Measurements from ENCODE around the gene HADH.
A peak's percentile ranks its signal among the peaks of the same experiment; 100 is the strongest.
"Not testable (repeated sequence)": the region's sequence is repeated elsewhere in the genome, so short reads cannot be mapped to it uniquely, and the experiment has no call there.

Gene HADH

GRCh38 chr4:107996949-107997788 is 7.5 kb downstream of the HADH start:
- DNase-seq, result no peak

GRCh38 chr4:107997794-107998193 is 8.1 kb downstream of the HADH start:
- DNase-seq, result no peak

- no peak for DNase-seq
Observed at GRCh38 chr4:107999932-108000539, 10.3 kb downstream of the HADH start.

GRCh38 chr4:108001540-108002135 is 11.9 kb downstream of the HADH start:
- DNase-seq, result no peak

- DNase-seq, result no peak
Observed at GRCh38 chr4:108003982-108004515, 14.4 kb downstream of the HADH start.

- DNase-seq, result no peak
Observed at GRCh38 chr4:108004646-108005045, 15.0 kb downstream of the HADH start.

GRCh38 chr4:108005807-108006206 is 16.1 kb downstream of the HADH start:
- no peak for DNase-seq

- no peak for DNase-seq
Observed at GRCh38 chr4:108006361-108006760, 16.7 kb downstream of the HADH start.

- no peak for DNase-seq
Observed at GRCh38 chr4:108007984-108008383, 18.3 kb downstream of the HADH start.

GRCh38 chr4:108008721-108009120 is 19.0 kb downstream of the HADH start:
- no peak for DNase-seq

- no peak for DNase-seq
Observed at GRCh38 chr4:108010167-108010566, 20.5 kb downstream of the HADH start.

GRCh38 chr4:108012382-108012781 is 22.7 kb downstream of the HADH start:
- not testable (repeated sequence) for DNase-seq

GRCh38 chr4:108013327-108013726 is 23.6 kb downstream of the HADH start:
- DNase-seq, result no peak

GRCh38 chr4:108013955-108014354 is 24.3 kb downstream of the HADH start:
- DNase-seq, result no peak

- DNase-seq, result peak; percentile 88
Observed at GRCh38 chr4:108018040-108018883, 28.6 kb downstream of the HADH start.

GRCh38 chr4:108018884-108019187 is 29.1 kb downstream of the HADH start:
- DNase-seq, result no peak

GRCh38 chr4:108024085-108024877 is 34.6 kb downstream of the HADH start:
- no peak for DNase-seq

- no peak for DNase-seq
Observed at GRCh38 chr4:108024878-108025165, 35.1 kb downstream of the HADH start.

GRCh38 chr4:108029016-108029720 is 39.5 kb downstream of the HADH start:
- DNase-seq, result no peak

GRCh38 chr4:108029731-108030130 is 40.0 kb downstream of the HADH start:
- no peak for DNase-seq

GRCh38 chr4:108030332-108030731 is 40.6 kb downstream of the HADH start:
- DNase-seq, result peak; percentile 65
